HL-60 (cell line): ENCODE data around the gene RNU1-4.
"Not testable (repeated sequence)": the region's sequence is repeated elsewhere in the genome, so short reads cannot be mapped to it uniquely, and the experiment has no call there.

Experiments
- DNase-seq, 2 experiments: peaks; one replicate each; pipeline ENCODE4 v3.0.0-alpha.2; 2010 to 2020; ENCODE audit warnings: low read depth in 1 of 2, low spot score in 1 of 2
- H3K27ac ChIP-seq: fragments of 250-450 bp; sonication (Bioruptor Pico); replicated peaks from 2 replicates; pipeline ENCODE4 v1.5.1; 2020; ENCODE audit warnings: mild to moderate bottlenecking, moderate library complexity
- H3K27me3 ChIP-seq: fragments of 250-450 bp; sonication (Bioruptor Pico); 2 replicates; pipeline ENCODE4 v1.5.1; 2021; ENCODE audit warnings: mild to moderate bottlenecking, moderate library complexity; ENCODE audit not compliant: insufficient read depth, poor library complexity, severe bottlenecking
- H3K4me3 ChIP-seq: replicated peaks from 2 replicates; pipeline ENCODE4 v1.5.1; 2011; ENCODE audit warnings: mild to moderate bottlenecking, control low read depth, low read length; ENCODE audit not compliant: insufficient read depth

Gene RNU1-4

GRCh38 chr1:16748710-16749109, 8.4 kb downstream of the RNU1-4 start:
- not testable (repeated sequence) for H3K27me3 ChIP-seq, H3K4me3 ChIP-seq, H3K27ac ChIP-seq, DNase-seq

- H3K27me3 ChIP-seq, H3K27ac ChIP-seq, H3K4me3 ChIP-seq, DNase-seq: not testable (repeated sequence)
These were observed 9.9 kb downstream of the RNU1-4 start for GRCh38 chr1:16749910-16750888.

- H3K27me3 ChIP-seq, H3K27ac ChIP-seq, DNase-seq, H3K4me3 ChIP-seq: not testable (repeated sequence)
These were observed 12.5 kb downstream of the RNU1-4 start for GRCh38 chr1:16752770-16753169.

DNA sequence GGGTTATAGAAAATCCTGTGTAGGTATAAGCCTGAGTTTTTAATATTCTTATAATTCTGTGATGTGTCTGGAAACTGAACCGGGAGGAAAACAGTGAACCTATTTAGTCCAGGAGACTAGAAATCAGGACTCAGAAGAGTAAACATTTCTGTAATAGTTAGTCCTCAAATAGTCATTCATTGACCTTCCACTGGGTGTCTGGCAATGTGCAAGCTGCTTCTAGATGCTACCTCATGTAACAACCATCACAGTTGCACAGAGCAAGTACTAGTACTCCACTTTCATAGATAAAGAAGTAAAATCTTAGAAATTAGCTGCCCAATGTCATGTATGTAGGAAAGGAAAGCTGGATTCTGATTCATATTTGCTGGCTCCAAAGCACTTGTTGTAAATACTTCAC, 15.1 kb downstream of the RNU1-4 start:
- H3K27me3 ChIP-seq, DNase-seq, H3K4me3 ChIP-seq, H3K27ac ChIP-seq: not testable (repeated sequence)

DNA sequence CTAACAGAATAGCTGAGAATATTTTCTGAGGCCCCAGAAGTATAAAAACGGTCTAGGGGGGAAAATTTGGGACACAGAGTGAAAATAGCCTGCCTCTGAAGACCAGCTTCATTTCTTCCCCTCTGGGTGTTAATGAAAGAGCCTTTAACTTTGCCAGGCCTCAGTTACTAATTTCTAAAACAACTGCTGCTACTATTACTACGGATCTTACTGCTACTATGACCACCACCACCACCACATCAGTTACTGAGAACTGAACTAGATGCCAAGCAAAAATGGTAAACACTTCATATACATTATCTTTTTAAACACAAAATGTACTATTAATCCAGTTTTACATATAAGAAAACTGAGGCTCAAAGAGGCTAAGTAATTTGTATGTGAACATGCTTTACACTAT, 15.6 kb downstream of the RNU1-4 start:
- not testable (repeated sequence) for DNase-seq, H3K27me3 ChIP-seq, H3K27ac ChIP-seq, H3K4me3 ChIP-seq

- not testable (repeated sequence) for H3K27ac ChIP-seq, DNase-seq, H3K4me3 ChIP-seq, H3K27me3 ChIP-seq
These were observed 17.3 kb downstream of the RNU1-4 start for GRCh38 chr1:16757574-16757973.

GRCh38 chr1:16758060-16758459, 17.7 kb downstream of the RNU1-4 start:
- H3K4me3 ChIP-seq, H3K27ac ChIP-seq, DNase-seq, H3K27me3 ChIP-seq: not testable (repeated sequence)

DNA sequence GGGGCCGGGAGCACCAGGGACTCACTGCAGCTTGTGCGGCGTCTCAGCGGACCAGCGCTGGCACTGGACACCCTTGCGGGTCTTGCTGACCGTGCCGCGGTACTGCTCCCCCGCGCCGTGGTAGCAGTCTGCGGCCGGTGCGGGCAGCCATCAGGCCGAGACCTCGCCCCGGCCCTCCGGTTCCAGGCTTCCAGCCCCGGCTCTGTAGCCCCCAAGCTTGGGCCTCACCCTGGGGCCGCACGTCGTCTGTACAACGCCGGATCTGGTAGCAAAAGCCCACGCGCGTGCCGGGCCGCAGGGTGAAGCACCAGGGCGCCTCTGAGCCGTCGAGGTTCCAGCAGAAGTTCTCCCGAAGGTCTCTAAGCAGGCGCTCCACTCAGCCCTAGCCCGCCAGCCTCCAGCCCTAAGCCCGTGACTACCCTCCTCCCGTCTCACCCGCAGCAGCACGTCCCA, 18.8 kb downstream of the RNU1-4 start:
- not testable (repeated sequence) for DNase-seq, H3K4me3 ChIP-seq, H3K27ac ChIP-seq, H3K27me3 ChIP-seq

GRCh38 chr1:16759650-16760455, 19.5 kb downstream of the RNU1-4 start:
- H3K27ac ChIP-seq, H3K27me3 ChIP-seq, H3K4me3 ChIP-seq, DNase-seq: not testable (repeated sequence)

DNA sequence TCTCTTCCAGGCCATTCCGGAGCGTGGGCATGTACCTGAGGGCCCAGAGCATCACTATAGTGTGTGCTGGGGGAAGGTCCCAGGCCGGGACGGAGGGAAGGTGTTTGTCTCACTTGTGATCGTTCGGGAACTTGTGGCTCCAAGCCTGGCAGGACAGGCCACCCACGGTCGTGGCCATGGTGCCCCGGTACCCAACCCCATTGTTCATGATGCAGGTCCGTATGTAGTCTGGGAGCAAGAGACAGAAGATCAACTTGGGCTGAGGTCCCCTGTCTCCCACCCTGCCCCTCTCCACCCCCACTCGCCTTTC, 20.1 kb downstream of the RNU1-4 start:
- H3K27ac ChIP-seq, H3K4me3 ChIP-seq, DNase-seq, H3K27me3 ChIP-seq: not testable (repeated sequence)

DNA sequence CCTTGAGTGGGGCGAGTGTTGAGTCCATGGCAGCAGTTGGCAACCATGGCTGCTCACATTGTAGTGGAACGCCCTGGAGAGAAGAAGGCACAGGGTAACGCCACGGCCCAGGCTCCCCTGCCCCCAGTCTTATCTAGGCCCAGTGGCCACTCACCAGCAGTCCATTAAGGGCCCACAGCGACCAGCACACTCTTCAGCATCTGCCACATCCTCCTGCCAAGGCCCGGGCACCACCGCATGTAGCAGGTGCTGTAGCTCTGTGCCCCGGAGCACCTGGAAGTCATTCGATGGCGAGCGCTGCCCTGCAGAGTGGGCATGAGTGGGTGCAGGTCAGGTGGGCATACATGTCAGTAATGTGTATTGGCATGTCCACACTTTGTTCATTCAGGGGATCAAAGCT, 20.5 kb downstream of the RNU1-4 start:
- DNase-seq, H3K27ac ChIP-seq, H3K4me3 ChIP-seq, H3K27me3 ChIP-seq: not testable (repeated sequence)

GRCh38 chr1:16764248-16764819, 24.0 kb downstream of the RNU1-4 start:
- H3K27ac ChIP-seq, DNase-seq, H3K4me3 ChIP-seq, H3K27me3 ChIP-seq: not testable (repeated sequence)

- not testable (repeated sequence) for H3K4me3 ChIP-seq, H3K27me3 ChIP-seq, H3K27ac ChIP-seq, DNase-seq
These were observed 24.7 kb downstream of the RNU1-4 start for GRCh38 chr1:16764820-16765655.
